Suprapubic skin (tissue), 4 donors: ENCODE results near the gene MOCOS. TPM values are rescaled to one million over a fixed set of nuclear protein-coding genes. Genes with fewer than 3 reads are reported as not detected.

Experiments
- DNase-seq, 2 donors: peaks; one replicate each; pipeline ENCODE4 v3.0.0-alpha.2; 2019; ENCODE audit warnings: low spot score in 2 of 2
- H3K27ac ChIP-seq: fragments of 200-600 bp; sonication (generic); one replicate; pipeline ENCODE4 v1.5.1; 2019
- H3K27me3 ChIP-seq: fragments of 200-600 bp; sonication (generic); one replicate; pipeline ENCODE4 v1.5.1; 2019
- H3K36me3 ChIP-seq: fragments of 200-600 bp; sonication (generic); one replicate; pipeline ENCODE4 v1.5.1; 2019
- H3K4me1 ChIP-seq: fragments of 200-600 bp; sonication (generic); one replicate; pipeline ENCODE4 v1.5.1; 2019
- H3K4me3 ChIP-seq: fragments of 200-600 bp; sonication (generic); one replicate; pipeline ENCODE4 v1.5.1; 2019; ENCODE audit warnings: mild to moderate bottlenecking
- H3K9me3 ChIP-seq: fragments of 200-600 bp; sonication (generic); one replicate; pipeline ENCODE4 v1.5.1; 2019
- CTCF ChIP-seq, 2 donors: fragments of 200-600 bp in 1 of 2; fragments of 450-650 bp in 1 of 2; sonication (generic) in 1 of 2; IDR thresholded peaks; one replicate each; pipeline ENCODE4 v1.5.1; 2016 to 2019; ENCODE audit warnings: antibody characterized with exemption in 2 of 2, mild to moderate bottlenecking in 1 of 2, moderate library complexity in 1 of 2
- EP300 ChIP-seq: sonication (generic); formaldehyde crosslinking; IDR thresholded peaks from one replicate; pipeline ENCODE4 v1.6.1; 2017; ENCODE audit warnings: antibody characterized with exemption
- POLR2A ChIP-seq, 2 donors: fragments of 450-650 bp; IDR thresholded peaks; one replicate each; pipeline ENCODE4 v1.6.1; 2017; ENCODE audit warnings: antibody characterized with exemption in 2 of 2, mild to moderate bottlenecking in 2 of 2, moderate library complexity in 2 of 2
- POLR2AphosphoS5 ChIP-seq, 3 donors: sonication (generic); formaldehyde crosslinking; IDR thresholded peaks; one replicate each; pipeline ENCODE4 v1.6.1; 2017; ENCODE audit warnings: antibody characterized with exemption in 3 of 3
- WGBS: methylation state at CpG from one replicate; pipeline ENCODE4 v1.1.5; 2018; 5-methylcytosine and 5-hydroxymethylcytosine counted together
- total RNA-seq, 4 donors: library from RNA; depleted of rRNA; stranded (reverse); fragments of >200 nt; gene quantifications; one replicate each; pipeline ENCODE4 v1.1.0, GENCODE V29; 2016

The MOCOS gene
- total RNA-seq, 4 donors from 2014 or later = 4.6 to 9.2 (median 6.4) TPM

DNA sequence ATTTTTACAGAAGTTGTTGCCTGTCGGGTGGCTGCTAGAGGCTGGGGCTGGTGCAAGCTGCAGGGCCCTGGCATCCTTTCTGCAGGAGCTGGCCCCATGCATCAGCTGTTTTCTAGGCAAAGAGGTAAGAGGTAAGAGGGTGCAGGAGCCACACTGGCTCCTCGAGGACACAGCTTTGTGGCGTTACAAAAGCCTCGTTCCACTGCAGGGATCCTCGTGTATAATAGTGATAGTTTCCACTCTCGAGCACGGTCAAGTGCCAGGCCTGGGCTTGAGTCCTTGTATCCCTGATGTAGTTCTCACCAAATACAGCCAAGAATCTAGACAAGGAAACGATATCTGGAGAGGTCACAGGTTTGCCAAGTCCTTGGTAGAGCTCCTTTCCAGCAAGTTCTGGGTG is 77.0 kb downstream of the MOCOS start:
- Histone ChIP-seq H3K27me3 (no peaks in the 10 kb centered on the region), H3K9me3 (no peaks in the 10 kb centered on the region), H3K4me3 (no peak overlapping the region), H3K4me1 (no peaks in the 10 kb centered on the region), H3K36me3 (no peaks in the 10 kb centered on the region), H3K27ac (no peak overlapping the region)
- 85% methylated on average over 8 of the region's 8 CpGs for WGBS
- DNase-seq = no peak
- no peak for TF ChIP-seq POLR2AphosphoS5 (IDR thresholded peaks at IDR 0.05)
- no peak for TF ChIP-seq EP300
- TF ChIP-seq POLR2A (IDR thresholded peaks at IDR 0.05) = no peak

- no peaks in the 10 kb centered on the region for H3K9me3 ChIP-seq
- H3K27ac ChIP-seq = no peak overlapping the region
- H3K36me3 ChIP-seq = no peaks in the 10 kb centered on the region
- TF ChIP-seq POLR2AphosphoS5 (IDR thresholded peaks at IDR 0.05) (no peak), EP300 (no peak), CTCF (IDR thresholded peaks at IDR 0.05) (no peak), POLR2A (IDR thresholded peaks at IDR 0.05) (no peak)
- H3K27me3 ChIP-seq = no peaks in the 10 kb centered on the region
- no peaks in the 10 kb centered on the region for H3K4me1 ChIP-seq
- no peak overlapping the region for H3K4me3 ChIP-seq
- no peak for DNase-seq
- 36% methylated on average over 5 of the region's 5 CpGs for WGBS
Measured at GRCh38 chr18:36265015-36265414, 77.7 kb downstream of the MOCOS start.

DNA sequence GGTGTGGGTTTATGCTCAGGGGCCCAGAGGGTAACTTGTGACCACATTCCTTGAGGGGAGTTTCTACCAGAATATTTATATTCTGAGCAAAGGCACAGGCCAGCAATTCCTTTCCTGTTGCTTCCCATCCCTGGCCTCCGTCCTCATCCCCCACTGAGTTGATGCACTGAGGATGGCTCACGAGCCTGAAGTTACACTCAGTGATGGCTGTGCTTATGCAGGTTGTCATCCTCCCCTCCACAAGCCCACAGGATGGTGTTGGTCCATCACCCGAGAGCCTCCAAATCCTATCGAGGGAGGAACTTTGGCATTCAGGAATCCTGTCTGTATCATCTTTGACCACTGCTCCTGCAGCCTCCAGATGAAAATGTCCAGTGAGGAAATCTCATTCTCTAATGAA is 81.9 kb downstream of the MOCOS start:
- H3K9me3 ChIP-seq = no peaks in the 10 kb centered on the region
- WGBS = 93% methylated on average over 4 of the region's 4 CpGs
- H3K27ac ChIP-seq = no peak overlapping the region
- no peak overlapping the region for H3K4me3 ChIP-seq
- H3K36me3 ChIP-seq = no peaks in the 10 kb centered on the region
- DNase-seq = no peak
- no peaks in the 10 kb centered on the region for H3K4me1 ChIP-seq
- TF ChIP-seq EP300 (no peak), CTCF (IDR thresholded peaks at IDR 0.05) (no peak), POLR2AphosphoS5 (IDR thresholded peaks at IDR 0.05) (no peak), POLR2A (IDR thresholded peaks at IDR 0.05) (no peak)
- H3K27me3 ChIP-seq = no peaks in the 10 kb centered on the region

- Histone ChIP-seq H3K27me3 (no peaks in the 10 kb centered on the region), H3K9me3 (no peaks in the 10 kb centered on the region), H3K27ac (no peak overlapping the region), H3K36me3 (no peaks in the 10 kb centered on the region), H3K4me3 (no peak overlapping the region), H3K4me1 (no peaks in the 10 kb centered on the region)
- TF ChIP-seq POLR2A (IDR thresholded peaks at IDR 0.05) (no peak), CTCF (IDR thresholded peaks at IDR 0.05) (no peak)
- no peak for DNase-seq
Measured at GRCh38 chr18:36271153-36271552, 83.9 kb downstream of the MOCOS start.

- TF ChIP-seq POLR2AphosphoS5 (IDR thresholded peaks at IDR 0.05) = no peak
- TF ChIP-seq EP300 = no peak
- TF ChIP-seq POLR2A (IDR thresholded peaks at IDR 0.05) = no peak
- TF ChIP-seq CTCF (IDR thresholded peaks at IDR 0.05) = no peak
- no peak overlapping the region for H3K4me3 ChIP-seq
- WGBS = 88% methylated on average over 8 of the region's 8 CpGs
Measured at GRCh38 chr18:36273347-36273746, 86.0 kb downstream of the MOCOS start.

GRCh38 chr18:36274083-36274715 is 86.9 kb downstream of the MOCOS start:
- DNase-seq = no peak
- H3K27ac ChIP-seq = no peak overlapping the region
- H3K4me1 ChIP-seq = no peaks in the 10 kb centered on the region
- WGBS = 90% methylated on average over 8 of the region's 8 CpGs
- H3K36me3 ChIP-seq = no peaks in the 10 kb centered on the region
- H3K4me3 ChIP-seq = no peak overlapping the region
- TF ChIP-seq EP300 = no peak
- no peaks in the 10 kb centered on the region for H3K9me3 ChIP-seq
- H3K27me3 ChIP-seq = no peaks in the 10 kb centered on the region

More at GRCh38 chr18:36273347-36273746, 86.0 kb downstream of the MOCOS start:
- Histone ChIP-seq H3K27ac (no peak overlapping the region), H3K4me1 (no peaks in the 10 kb centered on the region), H3K36me3 (no peaks in the 10 kb centered on the region), H3K27me3 (no peaks in the 10 kb centered on the region), H3K9me3 (no peaks in the 10 kb centered on the region)
- DNase-seq = no peak
